Measurements from ENCODE around the gene RAB18.

DNA sequence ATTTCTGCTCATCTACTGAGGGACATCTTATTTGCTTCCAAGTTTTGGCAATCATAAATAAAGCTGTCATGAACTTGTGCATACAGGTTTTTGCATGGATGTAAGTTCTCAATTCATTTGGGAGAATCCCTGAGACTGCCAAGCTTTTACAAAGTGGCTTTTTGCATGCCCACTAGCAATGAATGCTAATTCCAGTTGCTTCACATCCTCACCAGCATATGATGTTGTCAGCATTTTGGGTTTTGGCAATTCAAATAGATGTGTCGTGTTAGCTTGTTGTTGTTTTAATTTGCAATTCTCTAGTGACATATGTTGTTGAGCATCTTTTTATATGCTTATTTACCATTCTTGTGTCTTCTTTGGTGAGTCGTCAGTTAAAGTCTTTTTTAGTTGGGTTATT is 57.2 kb downstream of the RAB18 start:
- TF ChIP-seq JUND (IDR thresholded peaks at IDR 0.05; ENCODE audit: low read length) (no peak), CHD1 (IDR thresholded peaks at IDR 0.05; ENCODE audit: low read depth, low read length) (no peak), RFX5 (IDR thresholded peaks at IDR 0.05; ENCODE audit: borderline replicate concordance, low read depth, low read length) (no peak), EZH2 (IDR thresholded peaks at IDR 0.05; ENCODE audit: low read depth, low read length, severe bottlenecking) (no peak), EP300 (IDR thresholded peaks at IDR 0.05; ENCODE audit: borderline replicate concordance in 1 of 2, low read depth in 2 of 2, low read length in 2 of 2) (no peak)
- TF ChIP-seq, protein P1, sequence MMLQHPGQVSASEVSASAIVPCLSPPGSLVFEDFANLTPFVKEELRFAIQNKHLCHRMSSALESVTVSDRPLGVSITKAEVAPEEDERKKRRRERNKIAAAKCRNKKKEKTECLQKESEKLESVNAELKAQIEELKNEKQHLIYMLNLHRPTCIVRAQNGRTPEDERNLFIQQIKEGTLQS (IDR thresholded peaks at IDR 0.05; ENCODE audit: insufficient read depth, low read depth, low read length): no peak
